NCI-H1105 (cell line): ENCODE results near the gene USO1.
"Not testable (repeated sequence)": the region's sequence is repeated elsewhere in the genome, so short reads cannot be mapped to it uniquely, and the experiment has no call there.

ENCODE experiments used
- DNase-seq: peaks from one replicate; lab custom pipeline; 2025; lab: John Stamatoyannopoulos, UW

USO1 gene

GRCh38 chr4:75714704-75715103 is 9.7 kb upstream of the USO1 start:
- no peak for DNase-seq

GRCh38 chr4:75715105-75715799 is 9.1 kb upstream of the USO1 start:
- DNase-seq, result no peak

- DNase-seq, result not testable (repeated sequence)
Measured at GRCh38 chr4:75716054-75716453, 8.3 kb upstream of the USO1 start.

- DNase-seq, result no peak
Measured at GRCh38 chr4:75717408-75717807, 7.0 kb upstream of the USO1 start.

GRCh38 chr4:75718529-75718928 is 5.8 kb upstream of the USO1 start:
- DNase-seq, result no peak

- no peak for DNase-seq
Measured at GRCh38 chr4:75722417-75722816, 2.0 kb upstream of the USO1 start.

- DNase-seq, result no peak
Measured at GRCh38 chr4:75723163-75724065, 963 bp upstream of the USO1 start.

- DNase-seq, result peak; percentile 23
Measured at GRCh38 chr4:75724867-75725724, 719 bp downstream of the USO1 start.

- not testable (repeated sequence) for DNase-seq
Measured at GRCh38 chr4:75725942-75726538, 1.7 kb downstream of the USO1 start.

- DNase-seq, result no peak
Measured at GRCh38 chr4:75726577-75726976, 2.2 kb downstream of the USO1 start.

- no peak for DNase-seq
Measured at GRCh38 chr4:75727073-75727472, 2.7 kb downstream of the USO1 start.

GRCh38 chr4:75729836-75730235 is 5.5 kb downstream of the USO1 start:
- DNase-seq, result no peak

- DNase-seq, result no peak
Measured at GRCh38 chr4:75733369-75733768, 9.0 kb downstream of the USO1 start.

GRCh38 chr4:75735525-75735924 is 11.1 kb downstream of the USO1 start:
- no peak for DNase-seq

GRCh38 chr4:75736862-75737261 is 12.5 kb downstream of the USO1 start:
- no peak for DNase-seq

GRCh38 chr4:75737398-75737797 is 13.0 kb downstream of the USO1 start:
- no peak for DNase-seq

- no peak for DNase-seq
Measured at GRCh38 chr4:75741027-75741426, 16.6 kb downstream of the USO1 start.

- DNase-seq, result no peak
Measured at GRCh38 chr4:75742451-75742850, 18.1 kb downstream of the USO1 start.

GRCh38 chr4:75745161-75745560 is 20.8 kb downstream of the USO1 start:
- DNase-seq, result no peak

GRCh38 chr4:75745721-75746199 is 21.4 kb downstream of the USO1 start:
- DNase-seq, result no peak

- no peak for DNase-seq
Measured at GRCh38 chr4:75752637-75753036, 28.3 kb downstream of the USO1 start.

GRCh38 chr4:75769036-75769435 is 44.7 kb downstream of the USO1 start:
- no peak for DNase-seq
